ENCODE data around the gene KCNG1. TPM values are rescaled to one million over a fixed set of nuclear protein-coding genes. Genes with fewer than 3 reads are reported as not detected.
"Not testable (repeated sequence)": the region's sequence is repeated elsewhere in the genome, so short reads cannot be mapped to it uniquely, and the experiment has no call there.

The KCNG1 gene
- total RNA-seq, 2 experiments from 2014 or later, result 0.29 to 0.59 TPM

DNA sequence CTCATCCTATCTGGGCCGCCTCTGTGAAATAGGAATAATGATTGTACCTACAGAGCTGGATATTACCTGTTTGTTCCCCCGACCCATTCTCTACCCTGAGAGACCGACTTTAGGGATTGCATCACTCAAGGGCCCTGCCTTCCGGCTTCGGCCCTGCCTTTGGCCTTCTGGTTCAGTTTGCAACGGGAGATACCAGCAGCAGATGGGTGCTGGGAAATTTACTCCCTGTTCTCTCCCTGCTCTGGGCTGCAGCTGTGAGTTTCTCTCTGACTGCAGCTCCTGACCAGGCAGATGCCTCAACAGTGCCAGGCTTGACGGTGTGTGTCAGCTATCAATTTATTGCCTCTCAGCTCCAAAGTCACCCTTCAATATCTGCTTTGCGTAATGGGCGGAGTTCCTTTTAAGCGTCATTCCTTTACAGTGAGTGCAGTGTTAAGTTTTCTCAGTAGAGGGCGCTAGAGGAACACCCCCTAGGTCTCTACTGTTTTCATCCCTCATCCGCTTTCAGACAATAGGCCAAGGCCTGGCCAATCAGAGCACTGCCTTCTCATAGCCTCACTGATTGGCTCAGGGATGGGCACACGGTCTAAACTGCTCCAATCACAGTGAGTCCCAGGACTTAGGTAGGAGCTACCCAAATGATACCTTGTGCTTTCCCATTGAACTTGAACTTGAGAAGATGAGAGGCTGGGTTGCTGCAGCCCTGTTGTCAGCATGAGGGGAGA, 30.0 kb downstream of the KCNG1 start:
- intact Hi-C loops (cut with micrococcal nuclease), result no loop called here
- H3K9me3 Mint-ChIP-seq, result no peaks in the 10 kb centered on the region
- peak; percentile 66 for DNase-seq

DNA sequence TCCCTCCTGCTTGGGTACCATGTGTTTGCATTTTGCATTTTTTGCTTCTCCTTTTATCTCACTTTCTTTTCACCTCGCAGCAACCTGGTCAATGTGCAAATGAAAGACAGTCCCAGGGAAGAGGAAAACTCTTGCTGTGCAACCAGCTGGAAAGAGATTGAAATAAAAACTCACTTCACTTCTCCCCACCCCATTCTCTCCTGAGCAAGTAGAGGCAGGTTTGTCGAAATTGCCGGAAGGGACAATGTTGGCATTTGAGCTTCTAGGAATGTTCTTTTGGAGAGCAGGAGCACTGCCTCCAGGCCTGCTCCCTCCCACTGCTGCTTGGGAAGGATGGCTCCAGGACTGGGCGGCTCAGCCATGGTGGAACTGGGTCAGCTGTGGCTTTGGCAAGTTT, 30.6 kb downstream of the KCNG1 start:
- H3K4me3 Mint-ChIP-seq, result no peak overlapping the region
- intact Hi-C loops (cut with micrococcal nuclease), result no loop called here
- peaks cover 2% of the 10 kb centered on the region for H3K27me3 Mint-ChIP-seq (ENCODE audit: low read depth)
- H3K9me3 Mint-ChIP-seq, result no peaks in the 10 kb centered on the region
- no peaks in the 10 kb centered on the region for H3K4me1 Mint-ChIP-seq (ENCODE audit: low read depth)
- H3K36me3 Mint-ChIP-seq (ENCODE audit: low read depth), result no peaks in the 10 kb centered on the region
- no peak overlapping the region for H3K27ac Mint-ChIP-seq
- no peak for DNase-seq
- CTCF ChIA-PET, result interaction anchor here (0.7 to 16.8 kb wide), 14 partner anchors 11 to 603 kb away, joined by 3 to 211 read pairs (median 4); no protein-coding TSS in a partner anchor

More for the DNA sequence above, 30.0 kb downstream of the KCNG1 start:
- Mint-ChIP-seq H3K36me3 (ENCODE audit: low read depth) (no peaks in the 10 kb centered on the region), H3K4me1 (ENCODE audit: low read depth) (no peaks in the 10 kb centered on the region), H3K27me3 (ENCODE audit: low read depth) (no peaks in the 10 kb centered on the region), H3K27ac (no peak overlapping the region), H3K4me3 (no peak overlapping the region)
- CTCF ChIA-PET, result interaction anchor here (0.6 to 16.8 kb wide), 19 partner anchors 11 to 703 kb away, joined by 3 to 211 read pairs (median 3); no protein-coding TSS in a partner anchor

DNA sequence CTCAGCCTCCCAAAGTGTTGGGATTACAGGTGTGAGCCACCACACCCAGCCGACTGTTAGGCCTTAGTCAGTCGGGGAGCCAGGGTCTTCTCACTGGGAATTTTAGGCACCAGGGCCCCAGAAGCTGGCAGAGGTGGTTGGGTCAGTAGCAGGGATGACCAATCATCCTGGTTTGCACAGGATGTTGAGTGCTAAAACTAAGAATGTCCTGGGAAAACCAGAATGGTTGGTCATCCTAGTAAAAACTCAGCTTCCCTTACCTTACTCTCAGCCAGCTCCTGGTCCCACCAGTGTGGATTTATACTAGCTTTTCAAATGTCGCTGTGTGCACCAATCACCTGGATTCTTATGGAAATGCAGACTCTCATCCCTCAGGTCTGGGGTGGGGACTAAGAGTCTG, 31.8 kb downstream of the KCNG1 start:
- no peak overlapping the region for H3K27ac Mint-ChIP-seq
- intact Hi-C loops (cut with micrococcal nuclease), result no loop called here
- no peak for DNase-seq
- no peaks in the 10 kb centered on the region for H3K9me3 Mint-ChIP-seq
- H3K36me3 Mint-ChIP-seq (ENCODE audit: low read depth), result no peaks in the 10 kb centered on the region
- CTCF ChIA-PET, result interaction anchor here (0.8 to 16.8 kb wide), 3 partner anchors 10 to 317 kb away, joined by 3 to 211 read pairs (median 15); no protein-coding TSS in a partner anchor
- no peak overlapping the region for H3K4me3 Mint-ChIP-seq
- peaks cover 11% of the 10 kb centered on the region for H3K27me3 Mint-ChIP-seq (ENCODE audit: low read depth)
- no peaks in the 10 kb centered on the region for H3K4me1 Mint-ChIP-seq (ENCODE audit: low read depth)

DNA sequence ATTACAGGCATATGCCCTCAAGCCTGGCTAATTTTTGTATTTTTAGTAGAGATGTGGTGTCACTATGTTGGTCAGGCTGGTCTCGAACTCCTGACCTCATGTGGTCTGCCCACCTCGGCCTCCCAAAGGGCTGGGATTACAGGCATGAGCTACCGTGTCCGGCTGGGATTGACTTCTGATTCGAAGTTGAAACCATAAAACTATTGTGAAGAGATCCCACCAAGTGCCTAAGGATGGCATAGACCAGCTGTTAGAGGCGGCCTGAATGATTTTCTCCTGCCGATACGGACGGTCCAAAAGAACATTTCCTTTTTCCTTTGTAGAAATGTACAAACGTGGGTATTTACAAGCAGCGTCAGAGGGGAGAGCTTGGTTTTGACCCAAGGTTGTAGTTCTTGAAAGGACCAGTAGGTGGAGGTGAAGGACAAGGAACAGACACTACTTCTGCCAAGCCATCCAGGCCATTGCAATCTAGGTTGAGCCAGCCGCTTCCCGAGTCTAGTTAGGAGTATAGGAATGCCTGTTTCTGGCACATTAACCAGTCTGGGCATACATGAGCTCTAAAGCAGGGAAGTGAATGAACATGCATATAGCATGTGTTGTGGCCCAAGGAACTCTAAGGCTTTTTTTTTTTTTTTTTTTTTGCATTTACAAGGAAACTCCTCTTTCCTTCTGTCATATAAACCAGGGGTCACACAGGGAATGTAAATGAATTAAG, 35.3 kb downstream of the KCNG1 start:
- H3K4me3 Mint-ChIP-seq, result no peak overlapping the region
- DNase-seq, result peak; percentile 78
- no peaks in the 10 kb centered on the region for H3K36me3 Mint-ChIP-seq (ENCODE audit: low read depth)
- CTCF ChIA-PET, result interaction anchor here (0.5 to 16.8 kb wide), 50 partner anchors 9 to 1091 kb away, joined by 3 to 211 read pairs (median 4); partner anchors contain the start of gene BCAS4
- H3K4me1 Mint-ChIP-seq (ENCODE audit: low read depth), result no peaks in the 10 kb centered on the region
- intact Hi-C loops (cut with micrococcal nuclease), result loop anchor here (1.0 to 10.0 kb wide), 6 partner anchors 135 to 1095 kb away; no protein-coding TSS in a partner anchor
- peaks cover 23% of the 10 kb centered on the region for H3K27me3 Mint-ChIP-seq (ENCODE audit: low read depth)
- H3K9me3 Mint-ChIP-seq, result no peaks in the 10 kb centered on the region
- no peak overlapping the region for H3K27ac Mint-ChIP-seq

DNA sequence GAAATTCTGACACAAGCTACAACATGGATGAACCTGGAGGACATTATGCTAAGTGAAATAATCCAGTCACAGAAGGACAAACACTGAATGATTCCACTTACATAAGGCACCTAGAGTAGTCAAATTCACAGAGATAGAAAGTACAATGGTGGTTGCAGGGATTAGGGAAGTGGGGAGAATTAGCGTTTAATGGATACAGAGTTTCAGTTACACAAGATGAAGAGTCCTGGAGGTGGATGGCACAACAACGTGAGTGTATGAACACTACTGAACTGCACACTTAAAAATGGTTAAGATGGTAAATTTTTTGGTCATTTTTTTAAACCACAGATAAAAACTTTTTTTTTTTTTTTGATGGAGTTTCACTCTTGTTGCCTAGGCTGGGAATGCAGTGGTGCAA, 39.6 kb downstream of the KCNG1 start:
- Mint-ChIP-seq H3K36me3 (ENCODE audit: low read depth) (no peaks in the 10 kb centered on the region), H3K4me1 (ENCODE audit: low read depth) (peaks cover 15% of the 10 kb centered on the region), H3K27me3 (ENCODE audit: low read depth) (peaks cover 30% of the 10 kb centered on the region), H3K9me3 (no peaks in the 10 kb centered on the region), H3K27ac (no peak overlapping the region), H3K4me3 (no peak overlapping the region)
- intact Hi-C loops (cut with micrococcal nuclease), result loop anchor here (10.0 kb wide), 1 partner anchor 611 kb away; no protein-coding TSS in a partner anchor
- DNase-seq, result no peak
- CTCF ChIA-PET, result interaction anchor here (0.7 to 16.8 kb wide), 4 partner anchors 50 to 342 kb away, joined by 3 to 211 read pairs (median 10); no protein-coding TSS in a partner anchor

DNA sequence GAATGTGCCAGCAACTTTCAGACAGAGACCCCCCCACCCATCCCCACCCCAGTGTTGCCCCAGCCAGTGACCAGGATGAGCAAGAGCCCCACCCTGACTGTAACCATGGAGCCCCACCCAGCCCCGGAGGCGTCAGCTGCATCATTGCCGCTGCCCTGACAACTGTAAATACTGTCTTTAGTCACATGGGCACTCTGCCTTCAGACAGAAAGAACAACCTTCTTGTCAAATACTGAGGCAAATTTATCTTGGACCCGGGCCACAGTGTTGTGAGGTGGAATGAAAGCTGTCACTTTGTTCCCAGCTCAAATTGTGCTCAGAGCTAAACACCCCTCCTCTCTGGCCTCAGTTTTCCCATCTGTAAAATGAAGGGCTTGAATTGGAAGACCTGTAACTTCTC, 40.5 kb downstream of the KCNG1 start:
- CTCF ChIA-PET, result interaction anchor here (1.0 to 16.8 kb wide), 12 partner anchors 7 to 345 kb away, joined by 3 to 211 read pairs (median 4); partner anchors contain the start of gene BCAS4
- Mint-ChIP-seq H3K4me1 (ENCODE audit: low read depth) (peaks cover 15% of the 10 kb centered on the region), H3K36me3 (ENCODE audit: low read depth) (no peaks in the 10 kb centered on the region), H3K27ac (no peak overlapping the region), H3K9me3 (no peaks in the 10 kb centered on the region), H3K27me3 (ENCODE audit: low read depth) (peaks cover 28% of the 10 kb centered on the region), H3K4me3 (no peak overlapping the region)
- no peak for DNase-seq
- intact Hi-C loops (cut with micrococcal nuclease), result loop anchor here (10.0 kb wide), 1 partner anchor 612 kb away; no protein-coding TSS in a partner anchor

DNA sequence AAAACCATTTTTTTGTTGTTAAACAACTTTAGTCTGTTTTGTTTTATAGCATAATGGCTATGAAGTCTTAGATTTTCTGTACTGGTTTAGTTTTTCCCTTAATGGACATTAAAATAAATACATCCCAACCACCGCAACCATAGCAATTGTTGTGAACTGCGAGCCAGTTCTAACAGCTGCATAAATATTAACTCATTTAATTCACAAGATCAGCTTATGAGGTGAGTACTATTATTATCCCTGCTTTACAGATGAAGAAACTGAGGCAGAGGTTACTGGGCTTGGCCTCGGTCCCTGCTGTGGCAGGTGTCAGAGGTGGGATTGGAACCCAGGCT, 41.2 kb downstream of the KCNG1 start:
- intact Hi-C loops (cut with micrococcal nuclease), result loop anchor here (2.0 to 10.0 kb wide), 2 partner anchors 187 to 613 kb away; partner anchors contain the start of gene BCAS4
- Mint-ChIP-seq H3K36me3 (ENCODE audit: low read depth) (no peaks in the 10 kb centered on the region), H3K4me3 (no peak overlapping the region), H3K4me1 (ENCODE audit: low read depth) (peaks cover 15% of the 10 kb centered on the region), H3K27ac (no peak overlapping the region), H3K27me3 (ENCODE audit: low read depth) (peaks cover 24% of the 10 kb centered on the region), H3K9me3 (no peaks in the 10 kb centered on the region)
- CTCF ChIA-PET, result interaction anchor here (0.7 to 16.8 kb wide), 22 partner anchors 8 to 346 kb away, joined by 3 to 211 read pairs (median 4); partner anchors contain the start of gene BCAS4
- DNase-seq, result no peak

DNA sequence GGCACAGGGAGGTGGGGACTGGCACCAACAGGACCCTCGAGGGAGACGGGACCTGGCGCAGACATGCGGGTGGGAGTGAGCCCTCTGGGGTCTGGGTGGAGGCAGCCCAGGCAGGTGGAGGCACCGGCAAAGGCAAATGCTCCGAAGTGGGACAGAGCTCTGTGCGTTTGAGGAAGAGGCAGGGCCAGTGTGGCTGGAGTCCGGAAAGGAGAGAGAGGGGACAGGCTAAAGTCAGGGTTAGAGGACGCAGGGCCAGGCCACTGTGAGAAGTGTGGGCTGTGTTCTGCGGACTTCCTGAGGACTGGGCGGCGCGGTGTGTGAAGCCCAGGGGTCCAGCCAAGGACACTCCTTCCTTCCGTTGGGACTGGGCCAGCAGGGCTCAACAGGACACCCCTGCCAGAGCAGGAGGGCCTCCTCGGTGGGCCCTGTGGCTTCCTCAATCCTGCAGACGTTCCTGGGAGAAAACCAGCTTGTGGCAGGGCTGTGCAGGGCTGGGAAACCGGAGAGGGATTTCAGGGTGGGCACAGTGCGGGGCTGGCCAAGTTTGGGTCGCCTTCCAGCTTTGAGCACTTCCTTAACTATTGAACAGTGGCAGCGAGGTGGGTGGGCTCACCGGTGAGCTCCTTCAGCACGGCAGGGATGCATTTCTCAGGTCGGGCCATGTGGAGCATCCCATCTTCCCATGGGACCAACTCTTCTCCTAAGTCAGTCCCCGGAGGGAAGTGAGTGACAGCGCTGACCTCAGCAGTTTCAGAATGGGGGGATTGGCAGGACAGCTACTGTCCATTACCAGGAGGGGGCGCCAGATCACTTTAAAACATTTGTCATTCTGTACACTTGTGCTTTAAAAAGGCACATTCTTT, 41.8 kb downstream of the KCNG1 start:
- no peaks in the 10 kb centered on the region for H3K36me3 Mint-ChIP-seq (ENCODE audit: low read depth)
- intact Hi-C loops (cut with micrococcal nuclease), result loop anchor here (2.0 to 10.0 kb wide), 2 partner anchors 186 to 614 kb away; partner anchors contain the start of gene BCAS4
- peaks cover 15% of the 10 kb centered on the region for H3K4me1 Mint-ChIP-seq (ENCODE audit: low read depth)
- H3K27ac Mint-ChIP-seq, result peak overlapping the region; percentile 19
- peak; percentile 83 for DNase-seq
- H3K27me3 Mint-ChIP-seq (ENCODE audit: low read depth), result peaks cover 19% of the 10 kb centered on the region
- H3K4me3 Mint-ChIP-seq, result no peak overlapping the region
- CTCF ChIA-PET, result interaction anchor here (0.7 to 16.8 kb wide), 23 partner anchors 8 to 347 kb away, joined by 3 to 211 read pairs (median 3); partner anchors contain the start of gene BCAS4
- no peaks in the 10 kb centered on the region for H3K9me3 Mint-ChIP-seq

DNA sequence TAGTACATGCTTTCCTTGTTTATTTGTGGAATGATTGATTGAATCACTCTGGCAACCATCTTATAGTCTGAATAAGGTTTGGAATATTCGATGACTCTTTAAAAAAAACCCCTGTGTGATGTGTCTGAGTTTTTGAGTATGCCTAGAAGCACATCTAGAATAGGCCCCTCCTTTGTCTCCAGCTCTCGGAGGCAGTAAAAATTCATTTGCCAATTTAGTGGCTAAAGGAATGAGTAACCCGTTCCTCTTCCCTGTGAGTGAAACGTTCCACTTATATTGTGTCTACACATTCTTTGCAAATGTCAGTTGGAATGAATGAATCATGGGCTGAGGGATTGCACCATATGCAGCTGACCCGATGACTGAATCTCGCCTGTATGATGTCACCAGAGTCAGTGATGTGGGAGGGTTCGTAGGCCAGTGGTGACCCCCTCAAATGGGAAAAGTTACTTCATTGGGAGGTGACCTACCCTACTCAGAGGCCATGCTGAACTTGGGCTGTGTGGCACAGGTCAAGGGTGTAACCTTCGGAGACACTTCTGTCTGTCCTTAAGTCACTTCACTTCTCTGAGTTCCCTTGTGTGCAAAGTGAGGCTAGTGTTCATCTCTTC, 42.7 kb downstream of the KCNG1 start:
- H3K27ac Mint-ChIP-seq, result peak overlapping the region; percentile 19
- no peak overlapping the region for H3K4me3 Mint-ChIP-seq
- CTCF ChIA-PET, result interaction anchor here (0.6 to 16.8 kb wide), 5 partner anchors 12 to 345 kb away, joined by 3 to 211 read pairs (median 15); partner anchors contain the start of genes DPM1 and MOCS3
- intact Hi-C loops (cut with micrococcal nuclease), result loop anchor here (2.0 to 10.0 kb wide), 2 partner anchors 185 to 615 kb away; partner anchors contain the start of gene BCAS4
- no peaks in the 10 kb centered on the region for H3K9me3 Mint-ChIP-seq
- H3K4me1 Mint-ChIP-seq (ENCODE audit: low read depth), result peaks cover 15% of the 10 kb centered on the region
- H3K27me3 Mint-ChIP-seq (ENCODE audit: low read depth), result peaks cover 15% of the 10 kb centered on the region
- DNase-seq, result peak; percentile 64
- H3K36me3 Mint-ChIP-seq (ENCODE audit: low read depth), result no peaks in the 10 kb centered on the region

DNA sequence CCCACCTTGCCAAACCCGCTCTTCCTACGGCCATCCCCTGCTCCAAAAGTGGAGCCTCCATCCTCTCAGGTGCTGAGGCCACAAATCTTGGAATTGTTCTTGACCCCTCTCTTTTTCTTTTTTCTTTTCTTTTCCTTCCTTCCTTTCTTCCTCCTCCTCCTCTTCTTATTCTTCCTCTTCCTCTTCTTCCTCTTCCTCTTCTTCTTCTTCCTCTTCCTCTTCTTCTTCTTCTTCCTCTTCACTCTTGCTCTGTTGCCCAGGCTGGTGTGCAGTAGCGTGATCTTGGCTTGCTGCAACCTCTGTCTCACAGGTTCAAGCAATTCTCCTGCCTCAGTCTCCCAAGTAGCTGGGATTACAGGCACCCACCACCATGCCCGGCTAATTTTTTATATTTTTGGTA, 44.4 kb downstream of the KCNG1 start:
- CTCF ChIA-PET, result interaction anchor here (1.6 kb wide), 1 partner anchor 9 kb away, joined by 5 read pairs; no protein-coding TSS in a partner anchor
- H3K27me3 Mint-ChIP-seq (ENCODE audit: low read depth); H3K27ac Mint-ChIP-seq; DNase-seq; H3K9me3 Mint-ChIP-seq; intact Hi-C loops (cut with micrococcal nuclease); H3K36me3 Mint-ChIP-seq (ENCODE audit: low read depth); H3K4me3 Mint-ChIP-seq: not testable (repeated sequence)
- peaks cover 15% of the 10 kb centered on the region for H3K4me1 Mint-ChIP-seq (ENCODE audit: low read depth)

All from activated naive CD4-positive, alpha-beta T cell treated with anti-CD3 and anti-CD28 coated beads for 36 hours (primary cell).